ENCODE results near the gene L1CAM.

- TF ChIP-seq CTCF (IDR thresholded peaks at IDR 0.05) (no peak), POLR2AphosphoS5 (IDR thresholded peaks at IDR 0.05) (no peak), POLR2A (IDR thresholded peaks at IDR 0.05) (no peak), EP300 (IDR thresholded peaks at IDR 0.05; ENCODE audit: low read depth) (no peak)
These were observed 42.9 kb upstream of the L1CAM start for GRCh38 chrX:153928846-153929245.
